Measurements from ENCODE around the gene XXYLT1.

- TF ChIP-seq, protein P1, sequence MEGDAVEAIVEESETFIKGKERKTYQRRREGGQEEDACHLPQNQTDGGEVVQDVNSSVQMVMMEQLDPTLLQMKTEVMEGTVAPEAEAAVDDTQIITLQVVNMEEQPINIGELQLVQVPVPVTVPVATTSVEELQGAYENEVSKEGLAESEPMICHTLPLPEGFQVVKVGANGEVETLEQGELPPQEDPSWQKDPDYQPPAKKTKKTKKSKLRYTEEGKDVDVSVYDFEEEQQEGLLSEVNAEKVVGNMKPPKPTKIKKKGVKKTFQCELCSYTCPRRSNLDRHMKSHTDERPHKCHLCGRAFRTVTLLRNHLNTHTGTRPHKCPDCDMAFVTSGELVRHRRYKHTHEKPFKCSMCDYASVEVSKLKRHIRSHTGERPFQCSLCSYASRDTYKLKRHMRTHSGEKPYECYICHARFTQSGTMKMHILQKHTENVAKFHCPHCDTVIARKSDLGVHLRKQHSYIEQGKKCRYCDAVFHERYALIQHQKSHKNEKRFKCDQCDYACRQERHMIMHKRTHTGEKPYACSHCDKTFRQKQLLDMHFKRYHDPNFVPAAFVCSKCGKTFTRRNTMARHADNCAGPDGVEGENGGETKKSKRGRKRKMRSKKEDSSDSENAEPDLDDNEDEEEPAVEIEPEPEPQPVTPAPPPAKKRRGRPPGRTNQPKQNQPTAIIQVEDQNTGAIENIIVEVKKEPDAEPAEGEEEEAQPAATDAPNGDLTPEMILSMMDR (IDR thresholded peaks at IDR 0.05): no peak
- TF ChIP-seq POLR2A (IDR thresholded peaks at IDR 0.05) (no peak), POLR2AphosphoS5 (IDR thresholded peaks at IDR 0.05; ENCODE audit: insufficient read depth in 1 of 2, low read depth in 1 of 2) (no peak)
These were observed 186.2 kb downstream of the XXYLT1 start for GRCh38 chr3:195084746-195085145.

Measured in vagina (tissue), 2 donors.